Measurements from ENCODE around the gene SYCP3.

- TF ChIP-seq SUZ12 (IDR thresholded peaks at IDR 0.05; ENCODE audit: extremely low read depth, insufficient read depth, insufficient read length), result no peak
- no peak for TF ChIP-seq ZNF274 (IDR thresholded peaks at IDR 0.05; ENCODE audit: low read depth, low read length)
- no peak for TF ChIP-seq YY1 (IDR thresholded peaks at IDR 0.05; ENCODE audit: insufficient read depth, insufficient read length)
Observed at GRCh38 chr12:101713059-101713682, 26.1 kb downstream of the SYCP3 start.
